Measurements from ENCODE around the gene PARD6B. TPM values are rescaled to one million over a fixed set of nuclear protein-coding genes. Genes with fewer than 3 reads are reported as not detected.

Gene PARD6B
- total RNA-seq, 3 donors from 2014 or later, result 16.8 to 35.1 (median 29.2) TPM

GRCh38 chr20:50753152-50753551 is 21.8 kb downstream of the PARD6B start:
- TF ChIP-seq CTCF (IDR thresholded peaks at IDR 0.05), result no peak
- H3K4me3 ChIP-seq, result no peak overlapping the region
- intact Hi-C loops (cut with DNase I, micrococcal nuclease), result no loop called here
- H3K36me3 ChIP-seq (ENCODE audit: low read depth), result no peaks in the 10 kb centered on the region
- no peaks in the 10 kb centered on the region for H3K9me3 ChIP-seq
- ATAC-seq (no peak), DNase-seq (no peak)
- H3K4me1 ChIP-seq (ENCODE audit: low read depth), result no peaks in the 10 kb centered on the region

GRCh38 chr20:50754420-50754819 is 23.0 kb downstream of the PARD6B start:
- Histone ChIP-seq H3K36me3 (ENCODE audit: low read depth) (no peaks in the 10 kb centered on the region), H3K4me1 (ENCODE audit: low read depth) (no peaks in the 10 kb centered on the region), H3K9me3 (no peaks in the 10 kb centered on the region), H3K4me3 (no peak overlapping the region)
- no peak for TF ChIP-seq CTCF (IDR thresholded peaks at IDR 0.05)
- ATAC-seq (no peak), DNase-seq (no peak)
- intact Hi-C loops (cut with DNase I, micrococcal nuclease), result no loop called here

- Histone ChIP-seq H3K36me3 (ENCODE audit: low read depth) (no peaks in the 10 kb centered on the region), H3K9me3 (no peaks in the 10 kb centered on the region), H3K4me1 (ENCODE audit: low read depth) (peaks cover 9% of the 10 kb centered on the region), H3K4me3 (no peak overlapping the region)
- DNase-seq, result no peak
- no peak for TF ChIP-seq CTCF (IDR thresholded peaks at IDR 0.05)
- no peak for ATAC-seq
- intact Hi-C loops (cut with DNase I, micrococcal nuclease), result no loop called here
Measured at GRCh38 chr20:50756447-50756846, 25.1 kb downstream of the PARD6B start.

GRCh38 chr20:50758469-50758868 is 27.1 kb downstream of the PARD6B start:
- H3K4me1 ChIP-seq (ENCODE audit: low read depth), result peaks cover 24% of the 10 kb centered on the region
- no peaks in the 10 kb centered on the region for H3K36me3 ChIP-seq (ENCODE audit: low read depth)
- no peak overlapping the region for H3K4me3 ChIP-seq
- H3K9me3 ChIP-seq, result no peaks in the 10 kb centered on the region
- intact Hi-C loops (cut with DNase I, micrococcal nuclease), result no loop called here
- no peak for TF ChIP-seq CTCF (IDR thresholded peaks at IDR 0.05)
- no peak for ATAC-seq
- no peak for DNase-seq

- no peak for DNase-seq
- intact Hi-C loops (cut with DNase I, micrococcal nuclease), result no loop called here
- ATAC-seq, result no peak
- H3K9me3 ChIP-seq, result no peaks in the 10 kb centered on the region
- no peak for TF ChIP-seq CTCF (IDR thresholded peaks at IDR 0.05)
- H3K4me3 ChIP-seq, result no peak overlapping the region
- peaks cover 24% of the 10 kb centered on the region for H3K4me1 ChIP-seq (ENCODE audit: low read depth)
- no peaks in the 10 kb centered on the region for H3K36me3 ChIP-seq (ENCODE audit: low read depth)
Measured at GRCh38 chr20:50758992-50759391, 27.6 kb downstream of the PARD6B start.

- no peak for TF ChIP-seq CTCF (IDR thresholded peaks at IDR 0.05)
- H3K4me3 ChIP-seq, result no peak overlapping the region
- ATAC-seq (no peak), DNase-seq (no peak)
- no peaks in the 10 kb centered on the region for H3K36me3 ChIP-seq (ENCODE audit: low read depth)
- peaks cover 24% of the 10 kb centered on the region for H3K4me1 ChIP-seq (ENCODE audit: low read depth)
- H3K9me3 ChIP-seq, result no peaks in the 10 kb centered on the region
- intact Hi-C loops (cut with DNase I, micrococcal nuclease), result no loop called here
Measured at GRCh38 chr20:50759678-50760077, 28.3 kb downstream of the PARD6B start.
